Neural cell (in vitro differentiated cells): ENCODE measurements around the gene SULF2.

Source experiments
- EP300 ChIP-seq: fragments of 450-650 bp; conservative IDR thresholded peaks from 2 replicates; pipeline ENCODE4 v1.6.1; 2014; ENCODE audit warnings: antibody characterized with exemption, mild to moderate bottlenecking, moderate library complexity; ENCODE audit not compliant: poor library complexity, severe bottlenecking
- POLR2AphosphoS5 ChIP-seq: IDR thresholded peaks from 2 replicates; pipeline ENCODE4 v1.6.1; 2012
- SMC3 ChIP-seq: fragments of 450-650 bp; conservative IDR thresholded peaks from 2 replicates; pipeline ENCODE4 v1.6.1; 2014; ENCODE audit warnings: antibody characterized with exemption, mild to moderate bottlenecking, moderate library complexity; ENCODE audit not compliant: poor library complexity
- TF ChIP-seq, protein P1 (sequence below): fragments of 450-650 bp; IDR thresholded peaks from 2 replicates; pipeline ENCODE4 v1.5.1; 2014; ENCODE audit warnings: antibody characterized with exemption, mild to moderate bottlenecking, moderate library complexity; ENCODE audit not compliant: poor library complexity, severe bottlenecking
- TF ChIP-seq, protein P2 (sequence below): IDR thresholded peaks from 2 replicates; pipeline ENCODE4 v1.6.1; 2012; ENCODE audit warnings: borderline replicate concordance

DNA sequence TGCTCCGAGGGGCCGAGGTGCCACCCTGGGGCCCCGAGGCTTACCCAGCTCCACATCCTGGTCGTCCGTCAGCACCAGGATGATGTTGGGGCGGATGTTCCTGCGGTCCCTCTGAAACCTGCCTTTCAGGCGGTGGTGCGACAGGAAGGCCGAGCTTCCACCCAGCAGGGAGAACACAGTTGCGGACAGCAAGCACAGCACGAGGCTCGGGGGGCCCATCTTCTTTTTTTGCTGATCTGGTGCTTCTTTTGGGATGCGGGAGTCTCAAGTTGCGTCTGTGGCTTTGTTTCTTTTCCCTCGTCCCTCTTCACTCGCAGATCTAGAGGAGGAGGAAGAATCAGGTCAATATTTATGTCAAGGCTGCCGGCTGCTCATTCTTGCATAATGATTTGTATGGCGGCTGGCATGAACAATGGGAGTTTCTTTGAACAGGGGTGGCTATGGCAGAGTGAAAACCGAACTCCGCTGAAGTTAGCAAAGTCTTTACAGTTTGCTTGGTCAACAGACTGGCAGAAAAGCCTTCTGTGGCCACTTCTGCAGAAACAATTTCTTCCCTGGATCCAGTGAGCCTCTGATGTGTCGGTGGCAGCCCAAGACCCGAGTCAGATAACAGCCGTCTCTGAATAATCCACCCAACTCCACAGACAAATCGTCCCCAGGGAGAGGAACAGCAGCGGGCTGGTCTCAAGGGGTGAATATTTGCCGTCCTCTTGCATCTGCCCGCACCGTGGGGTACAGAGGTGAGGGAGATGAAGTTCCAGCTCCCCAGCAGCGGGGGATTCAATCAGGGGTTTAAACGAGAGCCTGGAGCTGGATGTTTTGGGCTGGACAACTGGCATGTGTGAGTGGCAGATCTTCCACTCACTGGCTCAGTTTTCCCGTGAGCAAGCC lies 27.9 kb downstream of the SULF2 start:
- TF ChIP-seq, protein P1, sequence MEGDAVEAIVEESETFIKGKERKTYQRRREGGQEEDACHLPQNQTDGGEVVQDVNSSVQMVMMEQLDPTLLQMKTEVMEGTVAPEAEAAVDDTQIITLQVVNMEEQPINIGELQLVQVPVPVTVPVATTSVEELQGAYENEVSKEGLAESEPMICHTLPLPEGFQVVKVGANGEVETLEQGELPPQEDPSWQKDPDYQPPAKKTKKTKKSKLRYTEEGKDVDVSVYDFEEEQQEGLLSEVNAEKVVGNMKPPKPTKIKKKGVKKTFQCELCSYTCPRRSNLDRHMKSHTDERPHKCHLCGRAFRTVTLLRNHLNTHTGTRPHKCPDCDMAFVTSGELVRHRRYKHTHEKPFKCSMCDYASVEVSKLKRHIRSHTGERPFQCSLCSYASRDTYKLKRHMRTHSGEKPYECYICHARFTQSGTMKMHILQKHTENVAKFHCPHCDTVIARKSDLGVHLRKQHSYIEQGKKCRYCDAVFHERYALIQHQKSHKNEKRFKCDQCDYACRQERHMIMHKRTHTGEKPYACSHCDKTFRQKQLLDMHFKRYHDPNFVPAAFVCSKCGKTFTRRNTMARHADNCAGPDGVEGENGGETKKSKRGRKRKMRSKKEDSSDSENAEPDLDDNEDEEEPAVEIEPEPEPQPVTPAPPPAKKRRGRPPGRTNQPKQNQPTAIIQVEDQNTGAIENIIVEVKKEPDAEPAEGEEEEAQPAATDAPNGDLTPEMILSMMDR = no peak
- TF ChIP-seq, protein P2, sequence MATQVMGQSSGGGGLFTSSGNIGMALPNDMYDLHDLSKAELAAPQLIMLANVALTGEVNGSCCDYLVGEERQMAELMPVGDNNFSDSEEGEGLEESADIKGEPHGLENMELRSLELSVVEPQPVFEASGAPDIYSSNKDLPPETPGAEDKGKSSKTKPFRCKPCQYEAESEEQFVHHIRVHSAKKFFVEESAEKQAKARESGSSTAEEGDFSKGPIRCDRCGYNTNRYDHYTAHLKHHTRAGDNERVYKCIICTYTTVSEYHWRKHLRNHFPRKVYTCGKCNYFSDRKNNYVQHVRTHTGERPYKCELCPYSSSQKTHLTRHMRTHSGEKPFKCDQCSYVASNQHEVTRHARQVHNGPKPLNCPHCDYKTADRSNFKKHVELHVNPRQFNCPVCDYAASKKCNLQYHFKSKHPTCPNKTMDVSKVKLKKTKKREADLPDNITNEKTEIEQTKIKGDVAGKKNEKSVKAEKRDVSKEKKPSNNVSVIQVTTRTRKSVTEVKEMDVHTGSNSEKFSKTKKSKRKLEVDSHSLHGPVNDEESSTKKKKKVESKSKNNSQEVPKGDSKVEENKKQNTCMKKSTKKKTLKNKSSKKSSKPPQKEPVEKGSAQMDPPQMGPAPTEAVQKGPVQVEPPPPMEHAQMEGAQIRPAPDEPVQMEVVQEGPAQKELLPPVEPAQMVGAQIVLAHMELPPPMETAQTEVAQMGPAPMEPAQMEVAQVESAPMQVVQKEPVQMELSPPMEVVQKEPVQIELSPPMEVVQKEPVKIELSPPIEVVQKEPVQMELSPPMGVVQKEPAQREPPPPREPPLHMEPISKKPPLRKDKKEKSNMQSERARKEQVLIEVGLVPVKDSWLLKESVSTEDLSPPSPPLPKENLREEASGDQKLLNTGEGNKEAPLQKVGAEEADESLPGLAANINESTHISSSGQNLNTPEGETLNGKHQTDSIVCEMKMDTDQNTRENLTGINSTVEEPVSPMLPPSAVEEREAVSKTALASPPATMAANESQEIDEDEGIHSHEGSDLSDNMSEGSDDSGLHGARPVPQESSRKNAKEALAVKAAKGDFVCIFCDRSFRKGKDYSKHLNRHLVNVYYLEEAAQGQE = no peak
- TF ChIP-seq SMC3 (no peak), POLR2AphosphoS5 (no peak), EP300 (no peak)
